Right atrium auricular region (tissue), 2 donors: ENCODE measurements around the gene IGSF21. TPM values are rescaled to one million over a fixed set of nuclear protein-coding genes. Genes with fewer than 3 reads are reported as not detected.

Experiments used
- DNase-seq: peaks from one replicate; pipeline ENCODE4 v3.0.0-alpha.2; 2019; ENCODE audit warnings: low spot score
- H3K27ac ChIP-seq, 2 donors: fragments of 200-600 bp; sonication (generic); 1 replicate in 1 of 2; 2 replicates in 1 of 2; pipeline ENCODE4 v1.5.1; 2016 to 2019
- H3K27me3 ChIP-seq, 2 donors: fragments of 200-600 bp; sonication (generic); one replicate each; pipeline versions ENCODE4 v1.5.1 to v1.6.0; 2017 to 2019
- H3K36me3 ChIP-seq: fragments of 200-600 bp; sonication (generic); one replicate; pipeline ENCODE4 v1.5.1; 2016
- H3K4me1 ChIP-seq, 2 donors: fragments of 200-600 bp; sonication (generic); one replicate each; pipeline versions ENCODE4 v1.5.1 to v1.6.0; 2017 to 2019
- H3K4me3 ChIP-seq, 2 donors: fragments of 200-600 bp; sonication (generic); 1 replicate in 1 of 2; 2 replicates in 1 of 2; pipeline ENCODE4 v1.5.1; 2017 to 2019; ENCODE audit warnings: mild to moderate bottlenecking in 1 of 2, moderate library complexity in 1 of 2
- H3K9me3 ChIP-seq, 2 donors: fragments of 200-600 bp; sonication (generic); one replicate each; pipeline ENCODE4 v1.5.1; 2019
- CTCF ChIP-seq, 2 donors: fragments of 200-600 bp; sonication (generic); IDR thresholded peaks; one replicate each; pipeline ENCODE4 v1.5.1; 2019; ENCODE audit warnings: antibody characterized with exemption in 2 of 2
- total RNA-seq, 2 donors: library from RNA; depleted of rRNA; stranded (reverse); fragments of >200 nt; gene quantifications; one replicate each; pipeline ENCODE4 v1.1.0, GENCODE V29; 2016

The IGSF21 gene
- total RNA-seq, 2 donors from 2014 or later: 1.8 to 6.0 TPM

GRCh38 chr1:18241891-18242290 lies 134.3 kb downstream of the IGSF21 start:
- no peak for TF ChIP-seq CTCF (IDR thresholded peaks at IDR 0.05)
- Histone ChIP-seq H3K9me3 (no peaks in the 10 kb centered on the region), H3K27me3 (no peaks in the 10 kb centered on the region), H3K4me1 (no peaks in the 10 kb centered on the region), H3K27ac (no peak overlapping the region), H3K36me3 (no peaks in the 10 kb centered on the region), H3K4me3 (no peak overlapping the region)
- DNase-seq: no peak

DNA sequence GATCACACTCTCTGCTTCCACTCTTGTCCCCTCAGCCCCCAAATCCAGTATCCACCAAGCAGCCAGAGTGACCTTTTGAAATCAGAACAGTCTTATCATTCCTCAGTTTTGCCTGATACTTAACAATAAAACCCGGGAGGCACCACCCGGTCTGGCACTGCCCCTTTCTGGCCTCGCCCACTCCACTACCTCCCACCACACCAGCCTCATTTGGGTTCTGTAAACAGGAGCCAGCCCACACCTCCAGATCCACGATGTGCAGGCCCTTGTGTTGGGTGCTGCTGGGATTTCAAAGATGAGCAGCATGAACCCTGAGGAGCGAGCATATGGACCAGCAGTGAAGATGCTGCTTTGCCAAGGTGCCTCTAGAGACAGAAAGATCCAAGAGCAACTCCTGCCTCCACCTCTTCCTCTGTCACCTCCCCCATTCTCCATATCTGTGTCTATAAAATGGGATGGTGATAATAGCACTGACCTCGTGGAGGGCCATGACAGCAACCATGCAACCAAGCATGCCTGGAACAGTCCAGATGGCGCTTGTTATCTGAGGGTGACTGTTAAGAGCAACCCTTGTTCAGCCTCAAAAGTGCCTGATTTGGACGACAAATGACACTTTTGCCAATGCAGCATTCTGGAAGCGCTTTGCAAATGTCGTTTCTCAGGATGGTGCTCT lies 136.0 kb downstream of the IGSF21 start:
- H3K4me3 ChIP-seq: no peak overlapping the region
- H3K27me3 ChIP-seq: no peaks in the 10 kb centered on the region
- no peak overlapping the region for H3K27ac ChIP-seq
- no peak for TF ChIP-seq CTCF (IDR thresholded peaks at IDR 0.05)
- H3K4me1 ChIP-seq: no peaks in the 10 kb centered on the region
- H3K36me3 ChIP-seq: no peaks in the 10 kb centered on the region
- DNase-seq: no peak
- no peaks in the 10 kb centered on the region for H3K9me3 ChIP-seq

- no peak for DNase-seq
- H3K4me3 ChIP-seq: no peak overlapping the region
- no peaks in the 10 kb centered on the region for H3K4me1 ChIP-seq
- no peak overlapping the region for H3K27ac ChIP-seq
- no peaks in the 10 kb centered on the region for H3K9me3 ChIP-seq
- no peaks in the 10 kb centered on the region for H3K27me3 ChIP-seq
- TF ChIP-seq CTCF (IDR thresholded peaks at IDR 0.05): no peak
- no peaks in the 10 kb centered on the region for H3K36me3 ChIP-seq
Observed at GRCh38 chr1:18244762-18245161, 137.2 kb downstream of the IGSF21 start.

- no peak for TF ChIP-seq CTCF (IDR thresholded peaks at IDR 0.05)
- no peaks in the 10 kb centered on the region for H3K4me1 ChIP-seq
- peaks cover 0 to 3% of the 10 kb centered on the region in 2 donors for H3K9me3 ChIP-seq
- H3K27me3 ChIP-seq: no peaks in the 10 kb centered on the region
- H3K27ac ChIP-seq: no peak overlapping the region
- no peak for DNase-seq
- no peaks in the 10 kb centered on the region for H3K36me3 ChIP-seq
- no peak overlapping the region for H3K4me3 ChIP-seq
Observed at GRCh38 chr1:18245647-18246046, 138.0 kb downstream of the IGSF21 start.

- Histone ChIP-seq H3K27ac (no peak overlapping the region), H3K4me3 (no peak overlapping the region), H3K36me3 (no peaks in the 10 kb centered on the region), H3K27me3 (no peaks in the 10 kb centered on the region), H3K9me3 (peaks cover 3 to 12% of the 10 kb centered on the region in 2 donors), H3K4me1 (no peaks in the 10 kb centered on the region)
- no peak for DNase-seq
- TF ChIP-seq CTCF (IDR thresholded peaks at IDR 0.05): no peak
Observed at GRCh38 chr1:18246543-18246942, 138.9 kb downstream of the IGSF21 start.

DNA sequence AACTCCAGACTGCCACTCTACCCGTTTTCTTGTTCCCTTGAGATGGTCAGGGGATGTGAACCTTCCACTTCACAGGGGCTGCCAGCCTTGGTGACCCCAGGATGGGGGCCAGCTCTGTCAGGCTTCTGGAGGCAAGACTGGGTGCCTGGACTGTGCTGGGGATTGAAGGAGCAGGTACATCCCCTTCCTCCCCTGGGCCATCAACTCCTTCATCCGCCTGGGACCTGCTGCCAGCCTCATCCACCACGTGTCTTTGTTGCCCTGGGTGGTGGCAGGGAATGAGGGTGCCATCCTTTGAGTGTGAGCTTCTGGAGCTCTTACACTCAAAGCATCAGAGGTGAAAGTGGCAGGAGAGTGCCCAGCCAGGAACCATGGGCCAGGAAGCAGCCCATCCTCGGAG lies 139.6 kb downstream of the IGSF21 start:
- H3K36me3 ChIP-seq: no peaks in the 10 kb centered on the region
- H3K4me3 ChIP-seq: no peak overlapping the region
- H3K4me1 ChIP-seq: no peaks in the 10 kb centered on the region
- peaks cover 3 to 15% of the 10 kb centered on the region in 2 donors for H3K9me3 ChIP-seq
- TF ChIP-seq CTCF (IDR thresholded peaks at IDR 0.05): no peak
- DNase-seq: no peak
- H3K27ac ChIP-seq: no peak overlapping the region
- H3K27me3 ChIP-seq: no peaks in the 10 kb centered on the region
